SK-N-SH treated with all-trans-retinoic acid at 6 μM for 48 hours (cell line): Measurements from ENCODE around the gene OR10A3.

Experiments used
- ATAC-seq: fragments of 200-7000 bp; cut with Tn5 transposase; 3 replicates; pipeline ENCODE4 v1.9.1; 2020; ENCODE audit warnings: mild to moderate bottlenecking, moderate library complexity
- ARNTL ChIP-seq: fragments of 450-650 bp; formaldehyde crosslinking; IDR thresholded peaks from 2 replicates; pipeline ENCODE4 v1.5.0; 2020; ENCODE audit warnings: low read depth, mild to moderate bottlenecking, moderate library complexity, borderline replicate concordance
- BACH2 ChIP-seq: fragments of 250-450 bp; sonication (Bioruptor Pico); IDR thresholded peaks from 2 replicates; pipeline ENCODE4 v1.9.0; 2021; ENCODE audit warnings: mild to moderate bottlenecking, borderline replicate concordance
- CSDC2 ChIP-seq: fragments of 250-450 bp; sonication (Bioruptor Pico); IDR thresholded peaks from 2 replicates; pipeline ENCODE4 v1.5.0; 2020; ENCODE audit warnings: mild to moderate bottlenecking, moderate library complexity
- CSRNP3 ChIP-seq: fragments of 250-450 bp; sonication (Bioruptor Pico); IDR thresholded peaks from 2 replicates; pipeline ENCODE4 v1.5.1; 2021; ENCODE audit warnings: mild to moderate bottlenecking, moderate library complexity
- ESRRG ChIP-seq: fragments of 250-450 bp; sonication (Bioruptor Pico); IDR thresholded peaks from 2 replicates; pipeline ENCODE4 v1.6.1; 2021; ENCODE audit warnings: mild to moderate bottlenecking
- GLIS3 ChIP-seq: fragments of 250-450 bp; sonication (Bioruptor Pico); IDR thresholded peaks from 2 replicates; pipeline ENCODE4 v1.5.0; 2020; ENCODE audit warnings: mild to moderate bottlenecking, moderate library complexity
- ISL1 ChIP-seq: fragments of 250-450 bp; sonication (Bioruptor Pico); IDR thresholded peaks from 2 replicates; pipeline ENCODE4 v2.1.2; 2022; ENCODE audit warnings: mild to moderate bottlenecking, moderate library complexity
- OSR1 ChIP-seq: fragments of 250-450 bp; sonication (Bioruptor Pico); IDR thresholded peaks from 2 replicates; pipeline ENCODE4 v1.8.0; 2022; ENCODE audit warnings: moderate library complexity, mild to moderate bottlenecking, inconsistent platforms
- PATZ1 ChIP-seq: fragments of 250-450 bp; sonication (Bioruptor Pico); IDR thresholded peaks from 2 replicates; pipeline ENCODE4 v1.8.0; 2020; ENCODE audit warnings: mild to moderate bottlenecking, moderate library complexity, borderline replicate concordance
- POU6F1 ChIP-seq: fragments of 250-450 bp; sonication (Bioruptor Pico); IDR thresholded peaks from 2 replicates; pipeline ENCODE4 v1.8.0; 2021; ENCODE audit warnings: low read depth, mild to moderate bottlenecking, moderate library complexity, borderline replicate concordance
- PPARA ChIP-seq: fragments of 250-450 bp; sonication (Bioruptor Pico); IDR thresholded peaks from 2 replicates; pipeline ENCODE4 v1.5.0; 2020; ENCODE audit warnings: mild to moderate bottlenecking, borderline replicate concordance
- RARB ChIP-seq: fragments of 250-450 bp; sonication (Bioruptor Pico); IDR thresholded peaks from 2 replicates; pipeline ENCODE4 v1.8.0; 2021; ENCODE audit warnings: mild to moderate bottlenecking, moderate library complexity
- SNAI2 ChIP-seq: fragments of 250-450 bp; sonication (Bioruptor Pico); IDR thresholded peaks from 2 replicates; pipeline ENCODE4 v1.5.0; 2020; ENCODE audit warnings: mild to moderate bottlenecking, moderate library complexity
- TCF4 ChIP-seq: fragments of 250-450 bp; sonication (Bioruptor Pico); IDR thresholded peaks from 2 replicates; pipeline ENCODE4 v1.8.0; 2021; ENCODE audit warnings: mild to moderate bottlenecking, moderate library complexity, borderline replicate concordance
- TOX ChIP-seq: fragments of 250-450 bp; sonication (Bioruptor Pico); IDR thresholded peaks from 2 replicates; pipeline ENCODE4 v1.8.0; 2021; ENCODE audit warnings: mild to moderate bottlenecking, moderate library complexity, borderline replicate concordance
- TSHZ2 ChIP-seq: fragments of 250-450 bp; sonication (Bioruptor Pico); IDR thresholded peaks from 2 replicates; pipeline ENCODE4 v1.5.0; 2020; ENCODE audit warnings: mild to moderate bottlenecking, moderate library complexity
- ZC3H10 ChIP-seq: fragments of 250-450 bp; sonication (Bioruptor Pico); IDR thresholded peaks from 2 replicates; pipeline ENCODE4 v1.5.1; 2021; ENCODE audit warnings: mild to moderate bottlenecking, moderate library complexity
- ZFP3 ChIP-seq: fragments of 250-450 bp; sonication (Bioruptor Pico); IDR thresholded peaks from 2 replicates; pipeline ENCODE4 v1.5.0; 2020; ENCODE audit warnings: mild to moderate bottlenecking, moderate library complexity
- ZFP30 ChIP-seq: fragments of 450-650 bp; formaldehyde crosslinking; IDR thresholded peaks from 2 replicates; pipeline ENCODE4 v1.5.0; 2022; ENCODE audit warnings: mild to moderate bottlenecking, moderate library complexity
- ZNF565 ChIP-seq: fragments of 450-650 bp; formaldehyde crosslinking; conservative IDR thresholded peaks from 2 replicates; pipeline ENCODE4 v1.5.0; 2020; ENCODE audit warnings: low read depth, mild to moderate bottlenecking, moderate library complexity
- ZNF70 ChIP-seq: fragments of 450-650 bp; formaldehyde crosslinking; IDR thresholded peaks from 2 replicates; pipeline ENCODE4 v1.5.0; 2020; ENCODE audit warnings: mild to moderate bottlenecking, moderate library complexity
- ZNF8 ChIP-seq: fragments of 450-650 bp; formaldehyde crosslinking; IDR thresholded peaks from 2 replicates; pipeline ENCODE4 v1.5.0; 2020; ENCODE audit warnings: mild to moderate bottlenecking, moderate library complexity

OR10A3 gene

GRCh38 chr11:7924536-7924935 lies 17.0 kb downstream of the OR10A3 start:
- ATAC-seq, result no peak
- no peak for TF ChIP-seq ZNF8 (CRISPR knock-in tag)
- TF ChIP-seq CSRNP3, result no peak

- no peak for ATAC-seq
Observed at GRCh38 chr11:7918141-7918540, 23.4 kb downstream of the OR10A3 start.

GRCh38 chr11:7911011-7911410 lies 30.5 kb downstream of the OR10A3 start:
- TF ChIP-seq CSDC2 (CRISPR knock-in tag) (no peak), ZNF565 (CRISPR knock-in tag) (no peak), CSRNP3 (no peak), RARB (CRISPR knock-in tag) (no peak), TOX (no peak), ESRRG (no peak), ZFP3 (CRISPR knock-in tag) (no peak), ZFP30 (no peak), POU6F1 (CRISPR knock-in tag) (no peak), BACH2 (CRISPR knock-in tag) (no peak), TCF4 (CRISPR knock-in tag) (no peak)
- TF ChIP-seq, all 23 proteins: peak for 0
- ATAC-seq, result no peak

More at GRCh38 chr11:7918141-7918540, 23.4 kb downstream of the OR10A3 start:
- TF ChIP-seq PPARA (no peak), ZNF565 (CRISPR knock-in tag) (no peak), ARNTL (CRISPR knock-in tag) (no peak), ISL1 (CRISPR knock-in tag) (no peak), TOX (no peak), SNAI2 (CRISPR knock-in tag) (no peak), OSR1 (CRISPR knock-in tag) (no peak), PATZ1 (no peak), ZNF70 (CRISPR knock-in tag) (no peak), ZC3H10 (CRISPR knock-in tag) (no peak), TCF4 (CRISPR knock-in tag) (no peak)

GRCh38 chr11:7910286-7910788 lies 31.2 kb downstream of the OR10A3 start:
- ATAC-seq, result no peak
- TF ChIP-seq RARB (CRISPR knock-in tag), result no peak
- no peak for TF ChIP-seq ZNF565 (CRISPR knock-in tag)
- no peak for TF ChIP-seq ARNTL (CRISPR knock-in tag)
- TF ChIP-seq ZNF70 (CRISPR knock-in tag), result no peak
- TF ChIP-seq ZC3H10 (CRISPR knock-in tag), result no peak
- TF ChIP-seq ZFP3 (CRISPR knock-in tag), result no peak
- no peak for TF ChIP-seq CSRNP3
- TF ChIP-seq TSHZ2 (CRISPR knock-in tag), result no peak
- no peak for TF ChIP-seq SNAI2 (CRISPR knock-in tag)
- no peak for TF ChIP-seq ZFP30
- TF ChIP-seq ESRRG, result no peak
- TF ChIP-seq PATZ1, result no peak
- TF ChIP-seq TOX, result no peak
- no peak for TF ChIP-seq GLIS3
